ENCODE data around the gene METTL8.
"Not testable (repeated sequence)": the region's sequence is repeated elsewhere in the genome, so short reads cannot be mapped to it uniquely, and the experiment has no call there.

The METTL8 gene

GRCh38 chr2:171432969-171433762, 624 bp downstream of the METTL8 start:
- Histone ChIP-seq H3K79me1 (ENCODE audit: low read length) (peaks cover 8% of the 10 kb centered on the region), H3K4me1 (ENCODE audit: control insufficient read depth, low read depth, low read length) (peaks cover 9% of the 10 kb centered on the region), H3K56ac (ENCODE audit: low read length) (peak overlapping the region; percentile 95), H3K4me3 (ENCODE audit: low read length) (peak overlapping the region; percentile 90), H3K9ac (ENCODE audit: low read length) (peak overlapping the region; percentile 92), H3K36me3 (ENCODE audit: control insufficient read depth, insufficient read depth, low read length) (no peaks in the 10 kb centered on the region), H3K4me2 (ENCODE audit: low read length) (peak overlapping the region; percentile 77), H4K8ac (ENCODE audit: low read depth, low read length) (no peak overlapping the region), H2BK5ac (ENCODE audit: low read length) (peak overlapping the region; percentile 95), H3K27ac (ENCODE audit: low read depth, low read length) (peak overlapping the region; percentile 85), H2BK15ac (replicated peaks; ENCODE audit: low read depth) (no peak overlapping the region), H3K27me3 (ENCODE audit: insufficient read depth, low read length, poor library complexity) (no peaks in the 10 kb centered on the region), H2AK5ac (ENCODE audit: low read length) (peak overlapping the region; percentile 100), H3K79me2 (ENCODE audit: control insufficient read depth, insufficient read depth, low read length) (peaks cover 33% of the 10 kb centered on the region), H2BK120ac (ENCODE audit: low read depth, low read length) (no peak overlapping the region), H3K18ac (ENCODE audit: low read length) (peak overlapping the region; percentile 82), H3K23ac (ENCODE audit: low read length) (peak overlapping the region; percentile 32), H4K5ac (ENCODE audit: low read length) (peak overlapping the region; percentile 96), H3K4ac (ENCODE audit: low read depth, low read length) (peak overlapping the region; percentile 25)
- DNase-seq = peak; percentile 76
- WGBS (ENCODE audit: extremely low coverage, insufficient coverage, low lambda C conversion rate) = no CpG with 5 or more reads among the region's 20 CpGs

- Histone ChIP-seq H3K4me2 (ENCODE audit: low read length) (no peak overlapping the region), H4K5ac (ENCODE audit: low read length) (no peak overlapping the region), H3K9ac (ENCODE audit: low read length) (peak overlapping the region; percentile 51), H3K18ac (ENCODE audit: low read length) (no peak overlapping the region), H2BK120ac (ENCODE audit: low read depth, low read length) (no peak overlapping the region), H3K56ac (ENCODE audit: low read length) (no peak overlapping the region), H3K36me3 (ENCODE audit: control insufficient read depth, insufficient read depth, low read length) (no peaks in the 10 kb centered on the region), H3K4me1 (ENCODE audit: control insufficient read depth, low read depth, low read length) (peaks cover 9% of the 10 kb centered on the region), H3K4ac (ENCODE audit: low read depth, low read length) (no peak overlapping the region), H3K79me1 (ENCODE audit: low read length) (peaks cover 10% of the 10 kb centered on the region), H2AK5ac (ENCODE audit: low read length) (peak overlapping the region; percentile 93), H3K4me3 (ENCODE audit: low read length) (no peak overlapping the region), H3K27me3 (ENCODE audit: insufficient read depth, low read length, poor library complexity) (no peaks in the 10 kb centered on the region), H2BK15ac (replicated peaks; ENCODE audit: low read depth) (no peak overlapping the region), H2BK5ac (ENCODE audit: low read length) (no peak overlapping the region), H4K8ac (ENCODE audit: low read depth, low read length) (no peak overlapping the region), H3K79me2 (ENCODE audit: control insufficient read depth, insufficient read depth, low read length) (peaks cover 35% of the 10 kb centered on the region), H3K23ac (ENCODE audit: low read length) (no peak overlapping the region), H3K27ac (ENCODE audit: low read depth, low read length) (no peak overlapping the region)
- WGBS (ENCODE audit: extremely low coverage, insufficient coverage, low lambda C conversion rate) = no CpG with 5 or more reads among the region's 4 CpGs
- no peak for DNase-seq
Observed at GRCh38 chr2:171432206-171432968, 1.4 kb downstream of the METTL8 start.

GRCh38 chr2:171431677-171432167, 2.1 kb downstream of the METTL8 start:
- Histone ChIP-seq H3K79me2 (ENCODE audit: control insufficient read depth, insufficient read depth, low read length) (peaks cover 39% of the 10 kb centered on the region), H3K18ac (ENCODE audit: low read length) (peak overlapping the region; percentile 1), H2AK5ac (ENCODE audit: low read length) (peak overlapping the region; percentile 93), H3K36me3 (ENCODE audit: control insufficient read depth, insufficient read depth, low read length) (no peaks in the 10 kb centered on the region), H3K4me3 (ENCODE audit: low read length) (no peak overlapping the region), H2BK5ac (ENCODE audit: low read length) (no peak overlapping the region), H3K4ac (ENCODE audit: low read depth, low read length) (no peak overlapping the region), H2BK15ac (replicated peaks; ENCODE audit: low read depth) (no peak overlapping the region), H3K56ac (ENCODE audit: low read length) (peak overlapping the region; percentile 78), H3K9ac (ENCODE audit: low read length) (peak overlapping the region; percentile 51), H3K27me3 (ENCODE audit: insufficient read depth, low read length, poor library complexity) (no peaks in the 10 kb centered on the region), H2BK120ac (ENCODE audit: low read depth, low read length) (no peak overlapping the region), H4K5ac (ENCODE audit: low read length) (no peak overlapping the region), H3K23ac (ENCODE audit: low read length) (no peak overlapping the region), H3K79me1 (ENCODE audit: low read length) (peaks cover 12% of the 10 kb centered on the region), H3K4me1 (ENCODE audit: control insufficient read depth, low read depth, low read length) (peaks cover 9% of the 10 kb centered on the region), H3K4me2 (ENCODE audit: low read length) (no peak overlapping the region), H3K27ac (ENCODE audit: low read depth, low read length) (no peak overlapping the region), H4K8ac (ENCODE audit: low read depth, low read length) (no peak overlapping the region)
- no CpG with 5 or more reads among the region's 9 CpGs for WGBS (ENCODE audit: extremely low coverage, insufficient coverage, low lambda C conversion rate)
- DNase-seq = no peak

- Histone ChIP-seq H3K56ac (ENCODE audit: low read length) (peak overlapping the region; percentile 63), H3K27me3 (ENCODE audit: insufficient read depth, low read length, poor library complexity) (no peaks in the 10 kb centered on the region), H3K18ac (ENCODE audit: low read length) (peak overlapping the region; percentile 1), H3K4me1 (ENCODE audit: control insufficient read depth, low read depth, low read length) (peaks cover 9% of the 10 kb centered on the region), H3K36me3 (ENCODE audit: control insufficient read depth, insufficient read depth, low read length) (no peaks in the 10 kb centered on the region), H4K5ac (ENCODE audit: low read length) (no peak overlapping the region), H2AK5ac (ENCODE audit: low read length) (no peak overlapping the region), H2BK15ac (replicated peaks; ENCODE audit: low read depth) (no peak overlapping the region), H3K4me3 (ENCODE audit: low read length) (no peak overlapping the region), H3K27ac (ENCODE audit: low read depth, low read length) (peak overlapping the region; percentile 46), H3K4me2 (ENCODE audit: low read length) (no peak overlapping the region), H3K9ac (ENCODE audit: low read length) (no peak overlapping the region), H3K23ac (ENCODE audit: low read length) (no peak overlapping the region), H4K8ac (ENCODE audit: low read depth, low read length) (no peak overlapping the region), H2BK120ac (ENCODE audit: low read depth, low read length) (no peak overlapping the region), H3K4ac (ENCODE audit: low read depth, low read length) (no peak overlapping the region), H3K79me2 (ENCODE audit: control insufficient read depth, insufficient read depth, low read length) (peaks cover 40% of the 10 kb centered on the region), H2BK5ac (ENCODE audit: low read length) (peak overlapping the region; percentile 18), H3K79me1 (ENCODE audit: low read length) (peaks cover 13% of the 10 kb centered on the region)
- DNase-seq = peak; percentile 51
- WGBS (ENCODE audit: extremely low coverage, insufficient coverage, low lambda C conversion rate) = no CpG with 5 or more reads among the region's 7 CpGs
Observed at GRCh38 chr2:171430516-171431410, 3.0 kb downstream of the METTL8 start.

GRCh38 chr2:171422710-171423495, 10.9 kb downstream of the METTL8 start:
- not testable (repeated sequence) for H4K5ac ChIP-seq (ENCODE audit: low read length); H2AK5ac ChIP-seq (ENCODE audit: low read length); H3K4ac ChIP-seq (ENCODE audit: low read depth, low read length); H3K18ac ChIP-seq (ENCODE audit: low read length); H3K56ac ChIP-seq (ENCODE audit: low read length); H2BK5ac ChIP-seq (ENCODE audit: low read length); H2BK15ac ChIP-seq (replicated peaks; ENCODE audit: low read depth); H3K27me3 ChIP-seq (ENCODE audit: insufficient read depth, low read length, poor library complexity); H3K27ac ChIP-seq (ENCODE audit: low read depth, low read length); H3K23ac ChIP-seq (ENCODE audit: low read length); H3K4me3 ChIP-seq (ENCODE audit: low read length); H4K8ac ChIP-seq (ENCODE audit: low read depth, low read length); H3K36me3 ChIP-seq (ENCODE audit: control insufficient read depth, insufficient read depth, low read length); H3K4me1 ChIP-seq (ENCODE audit: control insufficient read depth, low read depth, low read length); H3K4me2 ChIP-seq (ENCODE audit: low read length); DNase-seq; H3K9ac ChIP-seq (ENCODE audit: low read length); H2BK120ac ChIP-seq (ENCODE audit: low read depth, low read length)
- Histone ChIP-seq H3K79me2 (ENCODE audit: control insufficient read depth, insufficient read depth, low read length) (peaks cover 17% of the 10 kb centered on the region), H3K79me1 (ENCODE audit: low read length) (peaks cover 10% of the 10 kb centered on the region)
- no CpG with 5 or more reads among the region's 2 CpGs for WGBS (ENCODE audit: extremely low coverage, insufficient coverage, low lambda C conversion rate)

Data from mesendoderm (in vitro differentiated cells).